T1000 (cell line): ENCODE measurements around the gene CEP70.
A peak's percentile ranks its signal among the peaks of the same experiment; 100 is the strongest.
"Not testable (repeated sequence)": the region's sequence is repeated elsewhere in the genome, so short reads cannot be mapped to it uniquely, and the experiment has no call there.

Experiments used
- DNase-seq: peaks from one replicate; lab custom pipeline; 2025; ENCODE audit warnings: mixed read lengths; lab: John Stamatoyannopoulos, UW

The CEP70 gene, protein sequence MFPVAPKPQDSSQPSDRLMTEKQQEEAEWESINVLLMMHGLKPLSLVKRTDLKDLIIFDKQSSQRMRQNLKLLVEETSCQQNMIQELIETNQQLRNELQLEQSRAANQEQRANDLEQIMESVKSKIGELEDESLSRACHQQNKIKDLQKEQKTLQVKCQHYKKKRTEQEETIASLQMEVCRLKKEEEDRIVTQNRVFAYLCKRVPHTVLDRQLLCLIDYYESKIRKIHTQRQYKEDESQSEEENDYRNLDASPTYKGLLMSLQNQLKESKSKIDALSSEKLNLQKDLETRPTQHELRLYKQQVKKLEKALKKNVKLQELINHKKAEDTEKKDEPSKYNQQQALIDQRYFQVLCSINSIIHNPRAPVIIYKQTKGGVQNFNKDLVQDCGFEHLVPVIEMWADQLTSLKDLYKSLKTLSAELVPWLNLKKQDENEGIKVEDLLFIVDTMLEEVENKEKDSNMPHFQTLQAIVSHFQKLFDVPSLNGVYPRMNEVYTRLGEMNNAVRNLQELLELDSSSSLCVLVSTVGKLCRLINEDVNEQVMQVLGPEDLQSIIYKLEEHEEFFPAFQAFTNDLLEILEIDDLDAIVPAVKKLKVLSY

DNA sequence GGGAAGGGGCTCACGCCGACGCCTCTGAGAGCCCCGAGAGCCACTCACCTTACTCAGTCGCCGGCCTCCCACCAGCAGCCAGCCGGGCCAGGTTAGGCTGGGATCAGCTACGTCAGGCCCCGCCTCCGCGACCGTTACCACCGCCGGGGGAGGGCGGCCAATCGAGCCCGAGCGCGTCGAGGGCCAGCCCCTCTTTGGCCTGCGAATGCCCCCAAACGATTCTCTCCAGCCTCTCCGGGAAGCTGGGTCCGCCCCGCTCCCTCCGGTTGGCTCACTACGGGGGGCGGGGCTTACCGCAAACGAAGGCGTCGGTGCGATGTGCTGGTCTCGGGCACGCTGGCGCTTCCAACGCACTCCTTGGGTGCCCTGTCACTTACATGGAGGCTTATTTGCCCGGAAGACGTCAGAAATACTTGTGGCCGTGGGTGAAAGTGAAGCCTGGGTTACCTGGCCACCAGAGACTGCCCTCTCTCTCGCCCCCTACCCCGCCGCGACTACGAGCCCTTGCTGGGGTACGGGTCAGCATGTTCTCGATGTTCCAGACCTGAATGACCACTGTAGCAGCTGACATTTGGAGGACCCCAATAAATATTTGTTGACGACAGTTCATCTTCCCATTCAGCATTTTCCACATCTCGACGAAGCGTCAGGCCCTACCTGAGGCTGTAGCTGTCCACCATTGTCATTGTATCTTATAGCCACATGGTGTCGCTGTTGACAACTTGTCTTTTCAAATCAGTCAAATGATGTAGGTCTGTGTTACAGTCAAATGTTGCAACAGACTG lies at the start of gene CEP70:
TSS of gene CEP70 (minus strand) at position 111 of the 785 bp plus-strand sequence. CDS start 21,333 bp downstream, outside the sequence.
- DNase-seq: no peak

DNA sequence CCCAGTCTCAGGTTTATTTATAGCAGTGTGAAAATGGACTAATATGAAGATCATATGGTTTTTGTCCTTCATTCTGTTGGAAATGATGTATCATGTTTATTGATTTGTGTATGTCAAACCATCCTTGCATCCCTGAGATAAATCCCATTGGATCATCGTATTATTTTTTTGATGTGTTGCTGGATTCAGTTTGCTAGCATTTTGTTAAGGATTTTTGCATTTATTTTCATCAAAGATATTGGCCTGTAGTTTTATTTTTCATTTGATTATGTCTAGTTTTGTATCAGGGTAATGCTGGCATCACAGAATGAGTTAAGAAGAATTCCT lies 48.8 kb upstream of the CEP70 start:
- no peak for DNase-seq

DNA sequence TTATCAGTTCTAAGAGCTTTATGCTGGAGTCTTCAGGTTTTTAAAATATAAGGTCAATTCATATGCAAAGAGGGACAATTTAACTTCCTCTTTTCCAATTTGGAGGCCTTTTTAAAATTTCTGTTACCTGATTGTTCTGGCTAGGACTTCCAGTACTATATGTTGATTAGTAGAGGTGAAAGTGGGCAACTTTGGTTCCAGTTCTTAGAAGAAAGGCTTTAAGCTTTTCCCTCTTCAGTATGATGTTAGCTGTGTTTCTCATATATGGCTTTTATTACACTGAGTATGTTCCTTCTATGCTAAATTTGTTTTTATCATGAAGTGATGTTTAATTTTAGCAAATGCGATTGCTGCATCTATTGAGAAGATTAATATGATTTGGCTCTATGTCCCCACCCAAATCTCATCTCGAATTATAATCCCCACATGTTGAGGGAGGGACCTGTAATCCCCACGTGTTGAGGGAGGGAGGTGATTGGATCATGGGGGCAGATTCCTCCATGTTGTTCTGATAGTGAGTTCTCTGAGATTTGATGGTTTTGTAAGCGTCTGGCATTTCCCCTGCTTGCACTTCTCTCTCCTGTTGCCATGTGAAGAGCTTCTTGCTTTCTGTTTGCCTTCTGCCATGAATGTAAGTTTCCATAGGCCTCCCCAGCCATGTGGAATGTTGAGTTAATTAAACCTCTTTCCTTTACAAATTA lies 48.3 kb upstream of the CEP70 start:
- no peak for DNase-seq

DNA sequence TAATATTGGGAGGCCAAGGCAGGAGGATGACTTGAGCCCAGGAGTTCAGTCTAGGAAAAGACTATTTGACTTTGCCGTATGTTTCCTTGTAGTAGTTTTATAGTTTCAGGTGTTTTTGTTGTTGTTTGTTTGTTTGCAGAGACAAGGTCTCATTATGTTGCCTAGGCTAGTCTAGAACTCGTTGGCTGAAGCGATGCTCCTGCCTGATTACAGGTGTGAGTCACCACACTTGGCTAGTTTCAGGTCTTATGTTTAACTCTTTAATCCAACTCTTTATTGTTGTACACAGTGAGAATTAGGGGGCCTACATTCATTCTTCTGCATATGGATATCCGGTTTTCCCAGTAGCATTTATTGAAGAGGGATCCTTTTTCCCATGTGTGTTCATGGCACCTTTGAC lies 46.5 kb upstream of the CEP70 start:
- DNase-seq: no peak

DNA sequence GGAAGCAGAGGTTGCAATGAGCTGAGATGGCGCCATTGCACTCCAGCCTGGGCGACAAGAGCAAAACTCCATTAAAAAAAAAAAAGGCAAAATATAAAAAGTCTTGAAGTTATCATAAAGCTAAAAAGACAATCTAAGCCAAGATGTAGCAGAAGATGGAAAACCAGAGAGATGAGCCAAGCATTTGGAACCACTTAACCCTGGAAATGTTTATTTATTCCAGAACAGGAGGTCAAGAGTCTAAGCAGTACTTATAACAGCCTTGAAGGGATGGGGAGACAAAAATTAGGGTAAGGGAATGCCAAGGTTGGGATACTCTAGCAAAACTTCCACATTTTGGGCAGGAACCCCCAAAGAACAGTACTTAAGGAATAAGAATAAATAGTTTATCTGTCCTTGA lies 44.6 kb upstream of the CEP70 start:
- no peak for DNase-seq

DNA sequence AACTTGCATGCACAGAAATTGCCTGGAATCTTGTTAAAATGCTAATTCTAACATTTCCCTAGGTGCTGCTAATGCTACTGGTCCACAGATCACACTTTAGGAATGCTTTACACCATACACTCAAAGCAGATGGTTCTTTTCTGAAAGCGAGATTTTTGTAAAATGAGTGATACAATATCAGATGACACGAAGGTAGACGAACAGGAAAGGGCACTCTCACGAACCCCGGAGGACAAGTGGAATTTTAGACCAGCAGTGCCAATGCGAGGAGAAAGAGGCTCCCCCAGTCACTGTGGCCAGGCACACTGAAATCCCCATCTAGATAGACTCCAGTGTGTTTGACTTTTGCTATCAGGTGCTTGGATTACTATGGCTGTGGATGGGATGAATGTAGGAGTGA lies 35.5 kb upstream of the CEP70 start:
- DNase-seq: no peak

DNA sequence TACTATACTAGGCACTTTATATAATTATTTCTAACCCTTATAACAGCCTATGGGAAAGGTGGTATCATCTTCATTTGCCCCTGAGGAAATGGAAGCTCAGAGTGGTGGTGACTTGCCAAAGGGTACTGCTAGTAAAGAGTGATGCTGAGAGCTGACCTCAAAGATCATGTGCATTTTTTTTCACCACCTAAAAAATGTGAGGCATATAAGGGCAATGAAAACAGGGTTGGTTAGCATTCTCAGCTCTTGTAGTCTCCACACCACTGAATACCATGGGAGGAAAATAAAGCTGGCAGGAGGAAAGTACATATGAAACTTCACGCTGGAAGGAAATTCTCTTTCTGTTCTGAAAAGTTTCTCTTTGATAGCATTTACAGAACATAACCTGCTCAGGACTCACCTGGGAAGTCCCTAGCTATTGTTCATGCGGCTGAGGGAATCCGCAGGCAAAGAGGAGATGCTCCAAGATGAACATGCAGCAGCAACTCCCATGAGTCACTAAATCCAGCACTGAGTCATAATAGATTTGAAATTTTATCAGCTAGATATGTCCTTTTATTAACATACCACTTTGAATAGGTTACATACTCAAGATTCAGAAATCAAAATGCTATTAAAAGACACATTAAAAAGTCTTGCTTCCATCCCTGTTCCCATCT lies 31.8 kb upstream of the CEP70 start:
- DNase-seq: peak; percentile 2

DNA sequence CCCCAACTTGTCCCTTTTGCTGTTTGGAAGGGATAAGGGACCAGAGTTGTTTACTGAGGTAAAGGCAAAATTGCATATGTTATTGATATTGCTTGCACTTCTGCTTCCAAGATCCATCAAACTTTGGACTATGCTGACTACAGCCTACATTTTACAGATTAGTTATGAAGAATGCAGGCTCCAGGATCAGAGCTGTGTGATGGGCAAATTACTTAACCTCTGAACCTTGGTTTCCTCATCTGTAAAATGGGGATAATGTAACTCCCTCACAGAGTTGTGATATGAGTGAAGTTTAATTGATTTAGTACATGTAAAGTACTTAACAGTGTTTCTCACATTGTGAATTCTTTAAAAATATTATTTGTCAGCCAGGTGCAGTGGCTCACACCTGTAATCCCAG lies 30.5 kb upstream of the CEP70 start:
- no peak for DNase-seq

DNA sequence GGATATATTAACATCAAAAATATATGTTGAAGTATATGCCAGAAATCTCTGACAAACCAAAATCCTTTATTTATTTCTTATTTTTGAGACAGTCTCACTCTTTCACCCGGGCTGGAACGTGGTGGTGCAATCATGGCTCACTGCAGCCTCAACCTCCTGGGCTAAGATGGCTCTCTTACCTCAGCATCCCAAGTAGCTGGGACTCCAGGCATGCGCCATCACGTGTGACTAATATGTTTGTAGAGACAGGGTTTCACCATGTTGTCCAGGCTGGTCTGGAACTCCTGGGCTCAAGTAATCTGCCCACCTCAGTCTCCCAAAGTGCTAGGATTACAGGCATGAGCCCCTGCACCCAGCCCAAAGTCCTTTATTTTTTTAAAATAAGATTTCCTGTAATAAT lies 26.4 kb upstream of the CEP70 start:
- DNase-seq: no peak

DNA sequence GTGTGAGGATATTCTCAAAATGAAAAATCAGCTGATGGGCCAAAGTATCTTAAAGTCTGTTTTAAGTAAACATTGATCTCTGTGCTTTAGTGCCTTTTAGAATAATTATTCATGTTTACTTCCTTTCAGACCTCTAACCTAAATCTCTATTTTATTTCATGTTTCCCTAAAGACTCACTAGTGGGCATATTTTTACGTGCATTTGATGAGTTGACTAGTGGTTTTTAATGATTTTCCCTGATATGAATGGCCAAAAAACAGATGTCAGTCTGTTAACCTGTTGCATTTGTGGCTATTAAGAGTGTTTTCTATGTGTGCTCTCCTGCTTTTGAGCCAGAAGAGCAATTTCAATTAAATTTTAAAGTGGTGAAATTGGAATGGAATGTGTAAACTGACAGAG lies 21.4 kb upstream of the CEP70 start:
- no peak for DNase-seq

DNA sequence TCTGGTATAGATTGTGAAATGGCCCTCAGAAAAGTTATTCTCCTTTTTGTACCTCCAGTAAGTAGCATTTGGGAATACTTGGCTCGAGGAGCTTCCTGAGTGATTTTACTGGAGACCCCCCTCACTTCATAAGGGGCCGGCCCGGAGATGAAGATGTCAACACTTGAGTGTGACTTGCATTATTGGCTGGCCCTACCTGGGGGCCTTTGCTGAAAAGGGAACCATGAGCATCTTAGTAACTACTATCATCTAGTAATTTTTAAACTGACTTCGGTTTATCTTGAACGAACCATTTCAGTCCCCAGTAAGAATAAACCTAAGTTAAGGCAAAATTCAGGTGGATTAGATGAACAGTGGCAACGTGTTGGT lies 15.8 kb upstream of the CEP70 start:
- DNase-seq: no peak

DNA sequence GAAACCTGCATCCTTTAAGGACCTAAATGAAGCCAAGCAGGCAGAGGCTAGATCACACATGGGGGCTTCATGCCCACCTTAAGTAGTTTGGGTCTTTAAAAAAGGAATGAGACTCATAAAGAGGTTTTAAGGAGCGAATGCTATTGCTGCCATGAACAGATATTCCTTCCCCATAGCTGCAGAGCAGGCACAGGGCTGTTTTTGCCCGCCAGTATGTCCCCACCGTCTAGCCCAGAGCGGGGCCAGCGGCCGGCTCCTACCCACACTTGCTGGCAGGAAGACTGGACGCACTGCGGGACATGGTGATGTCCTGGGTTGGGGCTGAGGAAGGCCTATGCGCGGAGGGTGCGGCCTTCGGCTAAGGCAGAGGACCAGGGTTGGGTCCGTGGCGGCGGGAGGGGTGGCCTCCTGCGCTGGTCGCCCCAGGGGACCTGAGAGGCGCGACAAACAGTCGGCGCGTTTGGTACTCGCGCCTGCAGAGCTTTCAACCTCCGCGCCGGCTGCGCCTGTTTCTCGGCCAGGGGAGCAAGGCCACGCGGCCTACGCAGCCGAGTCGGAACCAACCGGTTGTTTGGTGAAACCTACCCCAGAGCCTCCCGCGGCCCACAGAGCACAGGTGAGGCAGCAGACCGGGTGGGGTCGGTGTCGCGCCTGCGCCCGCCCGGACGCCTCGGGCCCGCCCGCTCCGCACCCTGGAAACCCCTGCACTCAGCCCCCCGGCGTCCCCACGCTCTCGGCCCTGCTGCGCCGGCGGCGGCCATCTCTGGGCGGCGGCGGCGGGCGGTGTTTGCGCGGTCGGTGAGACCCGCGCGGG lies 14.5 kb upstream of the CEP70 start, which contains the start of gene FAIM:
TSS of gene FAIM (plus strand) at position 450 of the 814 bp plus-strand sequence. CDS start 10,956 bp downstream, outside the sequence.
- peak; percentile 50 for DNase-seq

DNA sequence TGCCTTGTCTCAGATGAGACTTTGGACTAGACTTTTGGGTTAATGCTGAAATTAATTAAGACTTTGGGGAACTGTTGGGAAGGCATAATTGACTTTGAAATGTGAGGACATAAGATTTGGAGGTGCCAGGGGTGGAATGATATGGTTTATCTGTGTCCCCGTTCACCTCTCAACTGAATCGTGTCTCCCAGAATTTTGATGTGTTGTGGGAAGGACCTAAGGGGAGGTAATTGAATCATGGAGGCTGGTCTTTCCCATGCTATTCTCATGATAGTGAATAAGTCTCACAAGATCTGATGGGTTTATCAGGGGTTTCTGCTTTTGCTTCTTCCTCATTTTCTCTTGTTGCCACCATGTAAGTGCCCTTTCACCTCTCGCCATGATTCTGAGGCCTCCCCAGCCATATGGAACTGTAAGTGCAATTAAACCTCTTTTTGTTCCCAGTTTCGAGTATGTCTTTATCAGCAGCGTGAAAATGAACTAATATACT lies 10.1 kb upstream of the CEP70 start:
- not testable (repeated sequence) for DNase-seq

DNA sequence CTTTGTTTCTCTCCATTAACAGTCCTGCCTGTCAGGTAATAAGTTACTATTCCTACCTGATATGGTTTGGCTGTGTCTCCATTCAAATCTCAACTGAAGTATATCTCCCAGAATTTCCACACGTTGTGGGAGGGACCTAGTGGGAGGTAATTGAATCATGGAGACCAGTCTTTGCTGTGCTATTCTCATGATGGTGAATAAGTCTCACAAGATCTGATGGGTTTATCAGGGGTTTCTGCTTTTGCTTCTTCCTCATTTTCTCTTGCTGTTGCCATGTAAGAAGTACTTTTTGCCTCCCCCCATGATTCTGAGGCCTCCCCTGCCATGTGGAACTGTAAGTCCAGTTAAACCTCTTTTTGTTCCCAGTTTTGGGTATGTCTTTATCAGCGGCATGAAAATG lies 7.6 kb upstream of the CEP70 start:
- DNase-seq: not testable (repeated sequence)

DNA sequence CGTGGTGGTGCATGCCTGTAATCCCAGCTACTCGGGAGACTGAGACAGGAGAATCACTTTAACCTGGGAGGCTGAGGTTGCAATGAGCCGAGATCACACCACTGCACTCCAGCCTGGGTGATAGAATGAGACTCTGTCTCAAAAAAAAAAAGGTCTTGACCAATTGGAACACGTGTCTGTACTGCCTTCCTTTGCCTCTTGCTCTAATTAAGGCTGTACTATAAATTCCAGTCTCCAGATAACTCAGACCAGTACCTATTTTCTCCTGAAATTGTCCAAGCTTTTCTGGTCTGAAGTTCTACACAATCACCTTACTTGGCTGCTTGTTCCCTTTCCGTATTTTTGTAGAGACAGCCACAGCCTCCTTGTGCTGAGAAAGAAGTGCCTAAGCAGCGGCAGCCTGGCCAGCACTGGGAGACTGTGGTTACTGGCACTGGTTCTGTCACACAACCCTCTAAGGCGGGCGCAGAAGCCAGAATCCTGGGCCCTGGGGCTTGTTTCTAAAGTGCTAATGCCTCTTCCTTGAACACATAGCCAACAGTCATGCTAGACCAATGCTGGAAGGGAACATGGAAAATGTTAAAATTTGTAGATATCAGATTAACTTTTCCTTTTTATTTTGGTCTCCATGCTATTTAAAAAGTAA lies 6.2 kb upstream of the CEP70 start:
- no peak for DNase-seq

DNA sequence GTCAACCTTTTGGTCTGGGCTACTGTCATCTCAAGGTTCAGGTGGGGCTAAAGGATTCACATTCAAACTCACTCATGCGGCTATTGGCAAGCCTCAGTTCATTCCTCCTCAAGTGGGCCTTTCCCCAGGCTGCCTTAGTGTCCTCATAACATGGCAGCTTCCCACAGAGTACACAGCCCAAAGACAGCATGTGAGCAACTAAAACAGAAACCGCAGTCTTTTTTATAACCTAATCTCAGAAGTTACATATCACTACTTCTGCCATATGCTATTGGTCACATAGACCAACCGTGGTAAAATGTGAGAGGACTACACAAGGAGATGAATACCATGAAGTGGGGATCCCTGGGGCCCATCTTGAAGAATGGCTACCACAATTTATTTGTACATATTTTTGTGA lies 4.5 kb upstream of the CEP70 start:
- DNase-seq: no peak

DNA sequence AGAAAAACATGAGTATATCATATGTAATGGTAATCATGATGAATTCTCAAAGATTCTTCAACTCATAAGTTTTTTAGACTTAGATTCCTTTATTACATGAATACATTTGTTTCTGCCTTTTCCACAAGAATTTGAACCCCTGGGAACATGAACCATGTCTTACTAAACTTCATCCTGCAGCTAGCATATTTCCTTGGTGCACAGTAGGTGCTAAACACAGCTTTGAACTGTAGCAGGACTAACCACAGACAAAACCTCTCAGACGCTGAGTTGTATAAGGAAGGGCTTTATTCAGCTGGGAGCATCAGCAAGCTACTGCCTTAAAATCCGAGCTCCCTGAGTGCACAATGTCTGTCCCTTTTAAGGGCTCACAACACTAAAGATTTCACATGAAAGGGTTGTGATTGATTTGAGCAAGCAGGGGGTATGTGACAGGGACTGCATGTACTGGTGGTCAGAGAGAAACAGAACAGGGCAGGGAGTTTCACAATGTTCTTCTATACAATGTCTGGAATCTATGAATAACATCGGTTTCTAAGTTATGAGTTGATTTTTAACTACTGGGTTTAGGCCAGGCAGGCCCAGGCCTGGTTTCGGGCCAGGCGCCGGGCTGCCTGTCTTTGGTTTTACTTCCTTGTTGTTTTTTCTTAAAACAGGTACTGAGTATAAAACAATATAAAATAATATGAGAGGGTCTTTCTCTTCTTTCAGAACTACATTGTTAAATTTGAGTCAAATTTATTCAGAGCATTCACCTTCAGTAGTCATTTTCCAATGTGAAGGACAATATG lies 3.3 kb upstream of the CEP70 start:
- not testable (repeated sequence) for DNase-seq

DNA sequence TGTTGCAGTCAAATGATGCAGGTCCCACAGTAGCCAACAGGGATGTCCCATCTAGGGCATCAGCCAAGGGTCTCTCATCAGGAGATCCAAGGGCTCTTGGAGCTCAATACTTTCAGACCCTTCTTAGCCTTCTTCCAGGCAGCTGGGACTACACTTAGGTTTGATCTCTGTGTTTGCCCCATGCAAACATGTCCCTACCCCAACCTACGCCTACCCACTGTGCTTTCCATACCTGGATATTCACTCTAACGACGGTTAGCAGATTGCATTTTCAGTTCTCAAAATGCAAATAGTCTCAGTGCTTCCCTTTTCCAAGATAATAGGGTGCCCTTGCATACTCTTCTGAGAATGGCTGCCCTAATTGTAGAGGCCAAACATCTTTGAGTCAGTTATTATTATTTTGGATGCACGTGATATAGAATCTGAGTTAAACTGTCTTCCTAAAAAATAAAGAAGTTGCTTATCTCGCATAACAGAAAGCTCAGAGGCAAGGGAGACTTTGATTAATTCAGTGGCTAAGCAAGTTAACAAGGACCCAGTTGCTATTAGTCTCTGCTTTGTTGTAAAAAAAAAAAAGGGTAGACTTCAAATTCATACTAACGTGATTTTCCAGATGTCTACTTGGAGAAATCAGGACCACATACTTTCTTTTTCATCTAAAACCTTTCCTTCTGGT lies 1.0 kb upstream of the CEP70 start:
- DNase-seq: no peak
